DOHH2 (cell line): ENCODE measurements around the gene MTPN.

Experiments
- CTCF ChIP-seq: fragments of 200-600 bp; sonication (generic); IDR thresholded peaks from one replicate; pipeline ENCODE4 v1.5.1; 2014; ENCODE audit warnings: antibody characterized with exemption, mild to moderate bottlenecking, low read depth, low read length; ENCODE audit not compliant: poor library complexity, severe bottlenecking
- EZH2phosphoT487 ChIP-seq: fragments of 200-600 bp; sonication (generic); IDR thresholded peaks from 2 replicates; pipeline ENCODE4 v1.6.1; 2017; ENCODE audit warnings: borderline replicate concordance, mild to moderate bottlenecking, antibody characterized with exemption, low read length, moderate library complexity, mixed read lengths

- TF ChIP-seq CTCF (no peak), EZH2phosphoT487 (no peak)
Observed at GRCh38 chr7:135966341-135967043, 10.7 kb downstream of the MTPN start.
